ENCODE measurements around the gene GDAP2.

GDAP2 gene

DNA sequence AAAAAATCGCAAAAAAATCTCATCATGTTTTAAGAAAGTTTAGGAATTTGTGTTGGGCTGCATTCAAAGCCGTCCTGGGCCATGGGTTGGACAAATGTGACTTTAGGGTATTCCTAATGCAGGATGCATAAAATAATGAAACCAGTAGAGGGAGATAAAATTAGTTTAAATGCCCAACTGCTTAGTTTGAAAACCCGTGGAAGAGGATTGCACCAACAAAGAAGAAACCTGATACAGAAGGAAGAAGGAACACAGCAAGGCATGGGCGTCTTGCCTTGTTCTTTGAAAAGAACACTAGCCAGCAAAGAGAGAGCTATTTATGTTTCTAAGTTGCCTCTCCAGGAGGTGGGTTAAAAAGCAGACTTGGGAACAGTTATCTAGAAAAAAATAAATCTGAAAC is 38.1 kb upstream of the GDAP2 start:
- peak; percentile 44 for DNase-seq (ENCODE audit: extremely low spot score)
- TF ChIP-seq FOXM1 (IDR thresholded peaks at IDR 0.05; ENCODE audit: borderline replicate concordance) (no peak), ZNF384 (IDR thresholded peaks at IDR 0.05) (no peak), FOXA1 (IDR thresholded peaks at IDR 0.05) (no peak), TARDBP (IDR thresholded peaks at IDR 0.05) (no peak), HDGF (IDR thresholded peaks at IDR 0.05; ENCODE audit: borderline replicate concordance) (no peak), ARNT (IDR thresholded peaks at IDR 0.05) (no peak), CTBP1 (IDR thresholded peaks at IDR 0.05; ENCODE audit: borderline replicate concordance) (no peak), BHLHE40 (IDR thresholded peaks at IDR 0.05; ENCODE audit: borderline replicate concordance) (no peak), ELF4 (IDR thresholded peaks at IDR 0.05) (no peak), SUZ12 (IDR thresholded peaks at IDR 0.05) (no peak), SP1 (IDR thresholded peaks at IDR 0.05) (no peak)
- TF ChIP-seq, protein P1, sequence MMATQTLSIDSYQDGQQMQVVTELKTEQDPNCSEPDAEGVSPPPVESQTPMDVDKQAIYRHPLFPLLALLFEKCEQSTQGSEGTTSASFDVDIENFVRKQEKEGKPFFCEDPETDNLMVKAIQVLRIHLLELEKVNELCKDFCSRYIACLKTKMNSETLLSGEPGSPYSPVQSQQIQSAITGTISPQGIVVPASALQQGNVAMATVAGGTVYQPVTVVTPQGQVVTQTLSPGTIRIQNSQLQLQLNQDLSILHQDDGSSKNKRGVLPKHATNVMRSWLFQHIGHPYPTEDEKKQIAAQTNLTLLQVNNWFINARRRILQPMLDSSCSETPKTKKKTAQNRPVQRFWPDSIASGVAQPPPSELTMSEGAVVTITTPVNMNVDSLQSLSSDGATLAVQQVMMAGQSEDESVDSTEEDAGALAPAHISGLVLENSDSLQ (IDR thresholded peaks at IDR 0.05) = no peak
- ChIA-PET CTCF (interaction anchor here (1.4 kb wide), 1 partner anchor 14 kb away, joined by 3 read pairs; no protein-coding TSS in a partner anchor), POLR2A (no interaction called here)

- DNase-seq (ENCODE audit: extremely low spot score) = no peak
- TF ChIP-seq BHLHE40 (IDR thresholded peaks at IDR 0.05; ENCODE audit: borderline replicate concordance) = no peak
- TF ChIP-seq LEF1 (IDR thresholded peaks at IDR 0.05; ENCODE audit: borderline replicate concordance) = no peak
- TF ChIP-seq NFRKB (IDR thresholded peaks at IDR 0.05) = no peak
- no peak for TF ChIP-seq FOXM1 (IDR thresholded peaks at IDR 0.05; ENCODE audit: borderline replicate concordance)
- TF ChIP-seq, protein P1 (IDR thresholded peaks at IDR 0.05) = no peak
- TF ChIP-seq CTBP1 (IDR thresholded peaks at IDR 0.05; ENCODE audit: borderline replicate concordance) = no peak
- no peak for TF ChIP-seq SUZ12 (IDR thresholded peaks at IDR 0.05)
- no peak for TF ChIP-seq ARNT (IDR thresholded peaks at IDR 0.05)
- no peak for TF ChIP-seq ELF4 (IDR thresholded peaks at IDR 0.05)
- no peak for TF ChIP-seq SP1 (IDR thresholded peaks at IDR 0.05)
- no peak for TF ChIP-seq FOXK2 (IDR thresholded peaks at IDR 0.05)
- no peak for TF ChIP-seq TARDBP (IDR thresholded peaks at IDR 0.05)
- TF ChIP-seq ZNF384 (IDR thresholded peaks at IDR 0.05) = no peak
- no peak for TF ChIP-seq FOXA1 (IDR thresholded peaks at IDR 0.05)
- TF ChIP-seq L3MBTL2 (conservative IDR thresholded peaks at IDR 0.05) = no peak
- TF ChIP-seq HDGF (IDR thresholded peaks at IDR 0.05; ENCODE audit: borderline replicate concordance) = no peak
- CTCF ChIA-PET = no interaction called here
- POLR2A ChIA-PET = no interaction called here
Observed at GRCh38 chr1:117964290-117965038, 35.0 kb upstream of the GDAP2 start.

- DNase-seq (ENCODE audit: extremely low spot score) = no peak
- CTCF ChIA-PET = interaction anchor here (0.7 kb wide), 1 partner anchor 54 kb away, joined by 3 read pairs; no protein-coding TSS in a partner anchor
Observed at GRCh38 chr1:117959364-117959763, 29.9 kb upstream of the GDAP2 start.

GRCh38 chr1:117952386-117952785 is 23.0 kb upstream of the GDAP2 start:
- ChIA-PET POLR2A (no interaction called here), CTCF (no interaction called here)
- TF ChIP-seq CTBP1 (IDR thresholded peaks at IDR 0.05; ENCODE audit: borderline replicate concordance) (no peak), SUZ12 (IDR thresholded peaks at IDR 0.05) (no peak), ELF4 (IDR thresholded peaks at IDR 0.05) (no peak)
- TF ChIP-seq, protein P1 (IDR thresholded peaks at IDR 0.05) = no peak
- DNase-seq (ENCODE audit: extremely low spot score) = no peak

More at GRCh38 chr1:117959364-117959763, 29.9 kb upstream of the GDAP2 start:
- TF ChIP-seq ELF4 (IDR thresholded peaks at IDR 0.05) (no peak), L3MBTL2 (conservative IDR thresholded peaks at IDR 0.05) (no peak), FOXM1 (IDR thresholded peaks at IDR 0.05; ENCODE audit: borderline replicate concordance) (no peak), CTBP1 (IDR thresholded peaks at IDR 0.05; ENCODE audit: borderline replicate concordance) (no peak)
- POLR2A ChIA-PET = no interaction called here

DNA sequence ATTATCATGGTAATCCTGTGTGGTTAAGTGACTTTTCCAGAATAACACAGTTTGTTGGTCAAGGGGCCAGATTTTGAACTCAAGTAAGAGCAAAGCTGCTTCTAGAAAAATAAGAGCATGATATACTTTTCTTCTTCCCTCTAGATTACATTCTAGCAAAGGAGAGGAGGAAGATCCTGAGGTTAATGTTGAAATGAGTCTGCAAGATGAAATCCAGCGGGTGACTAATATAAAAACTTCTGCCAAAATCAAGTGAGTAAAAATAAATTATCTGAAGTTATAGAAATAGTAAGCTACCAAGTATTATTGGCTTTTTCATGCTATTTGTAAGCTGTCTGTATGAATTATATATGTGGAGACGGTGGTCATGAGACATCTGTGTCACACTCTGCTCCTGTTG is 12.9 kb upstream of the GDAP2 start:
- POLR2A ChIA-PET = interaction anchor here (1.6 kb wide), 1 partner anchor 13 kb away, joined by 7 read pairs; the partner anchor contains the start of genes GDAP2 and WDR3
- no peak for DNase-seq (ENCODE audit: extremely low spot score)
- TF ChIP-seq ZNF384 (IDR thresholded peaks at IDR 0.05) (no peak), CTBP1 (IDR thresholded peaks at IDR 0.05; ENCODE audit: borderline replicate concordance) (no peak), ELF4 (IDR thresholded peaks at IDR 0.05) (no peak), LEF1 (IDR thresholded peaks at IDR 0.05; ENCODE audit: borderline replicate concordance) (no peak), FOXM1 (IDR thresholded peaks at IDR 0.05; ENCODE audit: borderline replicate concordance) (no peak), FOXK2 (IDR thresholded peaks at IDR 0.05) (no peak), NFRKB (IDR thresholded peaks at IDR 0.05) (no peak), SP1 (IDR thresholded peaks at IDR 0.05) (no peak), FOXA1 (IDR thresholded peaks at IDR 0.05) (no peak), BHLHE40 (IDR thresholded peaks at IDR 0.05; ENCODE audit: borderline replicate concordance) (no peak), HDGF (IDR thresholded peaks at IDR 0.05; ENCODE audit: borderline replicate concordance) (no peak), ARNT (IDR thresholded peaks at IDR 0.05) (no peak)
- TF ChIP-seq, protein P1 (IDR thresholded peaks at IDR 0.05) = no peak
- CTCF ChIA-PET = no interaction called here

- no peak for TF ChIP-seq ELF4 (IDR thresholded peaks at IDR 0.05)
- no peak for TF ChIP-seq FOXA1 (IDR thresholded peaks at IDR 0.05)
- TF ChIP-seq ARNT (IDR thresholded peaks at IDR 0.05) = no peak
- POLR2A ChIA-PET = no interaction called here
- no peak for DNase-seq (ENCODE audit: extremely low spot score)
- CTCF ChIA-PET = no interaction called here
Observed at GRCh38 chr1:117933769-117934168, 4.3 kb upstream of the GDAP2 start.

All from HEK293T (cell line).